HepG2 (cell line): ENCODE results near the gene MIF4GD. TPM values are rescaled to one million over a fixed set of nuclear protein-coding genes. Genes with fewer than 3 reads are reported as not detected.

Source experiments
- CAMTA2 ChIP-seq: sonication (generic); formaldehyde crosslinking; IDR thresholded peaks from 2 replicates; pipeline ENCODE4 v1.4.0; 2020; ENCODE audit warnings: mild to moderate bottlenecking, missing genetic modification reagents, borderline replicate concordance
- ELF3 ChIP-seq: IDR thresholded peaks from 2 replicates; pipeline ENCODE4 v1.6.1; 2016; ENCODE audit warnings: missing genetic modification reagents, missing compliant biosample characterization
- FLYWCH1 ChIP-seq: sonication (generic); formaldehyde crosslinking; IDR thresholded peaks from 2 replicates; pipeline ENCODE4 v1.8.1; 2023; ENCODE audit warnings: mild to moderate bottlenecking, missing genetic modification reagents
- ISL2 ChIP-seq: sonication (generic); formaldehyde crosslinking; IDR thresholded peaks from 2 replicates; pipeline ENCODE4 v1.5.0; 2020; ENCODE audit warnings: missing genetic modification reagents
- KLF13 ChIP-seq: sonication (generic); formaldehyde crosslinking; IDR thresholded peaks from 2 replicates; pipeline ENCODE4 v1.4.0; 2020; ENCODE audit warnings: mild to moderate bottlenecking, missing genetic modification reagents
- NPAS2 ChIP-seq: sonication (generic); formaldehyde crosslinking; IDR thresholded peaks from 2 replicates; pipeline ENCODE4 v1.8.0; 2022; ENCODE audit warnings: mild to moderate bottlenecking, missing genetic modification reagents, borderline replicate concordance
- RARA ChIP-seq: IDR thresholded peaks from 2 replicates; pipeline ENCODE4 v1.6.1; 2016; ENCODE audit warnings: missing genetic modification reagents, missing compliant biosample characterization
- RFX5 ChIP-seq: IDR thresholded peaks from 2 replicates; pipeline ENCODE4 v1.6.1; 2011; ENCODE audit warnings: low read depth, low read length, improper control_type of control experiment
- SAFB2 ChIP-seq: sonication (generic); formaldehyde crosslinking; IDR thresholded peaks from 2 replicates; pipeline ENCODE4 v1.5.1; 2020; ENCODE audit warnings: missing genetic modification reagents, low read depth, mild to moderate bottlenecking, borderline replicate concordance
- SMC3 ChIP-seq: IDR thresholded peaks from 2 replicates; pipeline ENCODE4 v1.6.1; 2011; ENCODE audit warnings: low read length, improper control_type of control experiment
- SMYD3 ChIP-seq: sonication (generic); formaldehyde crosslinking; IDR thresholded peaks from 2 replicates; pipeline ENCODE4 v1.8.1; 2023; ENCODE audit warnings: mild to moderate bottlenecking, missing genetic modification reagents
- U2AF2 ChIP-seq: fragments of 200-400 bp; formaldehyde crosslinking; IDR thresholded peaks from 2 replicates; pipeline ENCODE4 v1.6.1; 2017; ENCODE audit warnings: low read depth, mild to moderate bottlenecking, low read length
- ZBTB38 ChIP-seq: sonication (generic); formaldehyde crosslinking; IDR thresholded peaks from 2 replicates; pipeline ENCODE4 v1.5.1; 2020; ENCODE audit warnings: mild to moderate bottlenecking, missing genetic modification reagents
- ZC3H13 ChIP-seq: sonication (generic); formaldehyde crosslinking; IDR thresholded peaks from 2 replicates; pipeline ENCODE4 v1.8.1; 2023; ENCODE audit warnings: mild to moderate bottlenecking, missing genetic modification reagents, moderate library complexity
- ZNF207 ChIP-seq: fragments of 450-650 bp; IDR thresholded peaks from 2 replicates; pipeline ENCODE4 v1.6.1; 2016; ENCODE audit warnings: antibody characterized with exemption, borderline replicate concordance
- ZNF496 ChIP-seq: sonication (generic); formaldehyde crosslinking; IDR thresholded peaks from 2 replicates; pipeline ENCODE4 v1.8.1; 2023; ENCODE audit warnings: mild to moderate bottlenecking, moderate library complexity, missing genetic modification reagents; ENCODE audit not compliant: insufficient replicate concordance
- ZNF556 ChIP-seq: sonication (generic); formaldehyde crosslinking; IDR thresholded peaks from 2 replicates; pipeline ENCODE4 v1.4.0; 2020; ENCODE audit warnings: mild to moderate bottlenecking, missing genetic modification reagents, borderline replicate concordance
- ZNF652 ChIP-seq: IDR thresholded peaks from 2 replicates; pipeline ENCODE4 v1.6.1; 2016; ENCODE audit warnings: low read depth, borderline replicate concordance
- ZNF788 ChIP-seq: sonication (generic); formaldehyde crosslinking; IDR thresholded peaks from 2 replicates; pipeline ENCODE4 v1.5.0; 2020; ENCODE audit warnings: mild to moderate bottlenecking, missing genetic modification reagents, borderline replicate concordance
- ZNF790 ChIP-seq: sonication (generic); formaldehyde crosslinking; IDR thresholded peaks from 2 replicates; pipeline ENCODE4 v1.8.0; 2022; ENCODE audit warnings: missing genetic modification reagents, mild to moderate bottlenecking, borderline replicate concordance
- ZNF878 ChIP-seq: sonication (generic); formaldehyde crosslinking; IDR thresholded peaks from 2 replicates; pipeline ENCODE4 v1.8.1; 2023; ENCODE audit warnings: mild to moderate bottlenecking, missing genetic modification reagents, moderate library complexity
- polyA plus RNA-seq, 8 experiments: library from polyadenylated mRNA; depleted of rRNA in 3 of 8; stranded (reverse) in 7 of 8; unstranded in 1 of 8; fragments of >200 nt; fragmentation: Illumina TruSeq in 4 of 8; extraction: Trizol in 4 of 8; gene quantifications; 2 replicates each; pipeline versions ENCODE4 v1.2.1 to v1.2.3, GENCODE V29; 2011 to 2016; ENCODE audit warnings: low read depth in 4 of 8, missing spikeins in 1 of 8, mixed read lengths in 1 of 8; ENCODE audit not compliant: insufficient read depth in 1 of 8
- total RNA-seq, 5 experiments: library from RNA; depleted of rRNA; stranded (reverse); fragments of >200 nt; fragmentation: Illumina TruSeq; extraction: Trizol; gene quantifications; 2 replicates each; pipeline ENCODE4 v1.2.3, GENCODE V29; 2016; ENCODE audit warnings: low read depth in 1 of 5
- TF ChIP-seq, protein P1 (sequence below): IDR thresholded peaks from 2 replicates; pipeline ENCODE4 v1.6.1; 2018; ENCODE audit warnings: missing genetic modification reagents, mild to moderate bottlenecking, missing compliant biosample characterization
- TF ChIP-seq, protein P2 (sequence below): sonication (generic); formaldehyde crosslinking; IDR thresholded peaks from 2 replicates; pipeline ENCODE4 v1.8.1; 2023; ENCODE audit warnings: missing genetic modification reagents, mild to moderate bottlenecking, borderline replicate concordance
- TF ChIP-seq, protein P3 (sequence below): sonication (generic); formaldehyde crosslinking; IDR thresholded peaks from 2 replicates; pipeline ENCODE4 v1.5.0; 2020; ENCODE audit warnings: missing genetic modification reagents
- TF ChIP-seq, protein P4 (sequence below): sonication (generic); formaldehyde crosslinking; IDR thresholded peaks from 2 replicates; pipeline ENCODE4 v1.5.0; 2020; ENCODE audit warnings: mild to moderate bottlenecking, missing genetic modification reagents

The MIF4GD gene
- total and polyA plus RNA-seq, 2 of the 13 experiments (the other 11 are each of a cell fraction or from before 2014, with no cell fraction given), result 14.0 to 28.0 TPM

DNA sequence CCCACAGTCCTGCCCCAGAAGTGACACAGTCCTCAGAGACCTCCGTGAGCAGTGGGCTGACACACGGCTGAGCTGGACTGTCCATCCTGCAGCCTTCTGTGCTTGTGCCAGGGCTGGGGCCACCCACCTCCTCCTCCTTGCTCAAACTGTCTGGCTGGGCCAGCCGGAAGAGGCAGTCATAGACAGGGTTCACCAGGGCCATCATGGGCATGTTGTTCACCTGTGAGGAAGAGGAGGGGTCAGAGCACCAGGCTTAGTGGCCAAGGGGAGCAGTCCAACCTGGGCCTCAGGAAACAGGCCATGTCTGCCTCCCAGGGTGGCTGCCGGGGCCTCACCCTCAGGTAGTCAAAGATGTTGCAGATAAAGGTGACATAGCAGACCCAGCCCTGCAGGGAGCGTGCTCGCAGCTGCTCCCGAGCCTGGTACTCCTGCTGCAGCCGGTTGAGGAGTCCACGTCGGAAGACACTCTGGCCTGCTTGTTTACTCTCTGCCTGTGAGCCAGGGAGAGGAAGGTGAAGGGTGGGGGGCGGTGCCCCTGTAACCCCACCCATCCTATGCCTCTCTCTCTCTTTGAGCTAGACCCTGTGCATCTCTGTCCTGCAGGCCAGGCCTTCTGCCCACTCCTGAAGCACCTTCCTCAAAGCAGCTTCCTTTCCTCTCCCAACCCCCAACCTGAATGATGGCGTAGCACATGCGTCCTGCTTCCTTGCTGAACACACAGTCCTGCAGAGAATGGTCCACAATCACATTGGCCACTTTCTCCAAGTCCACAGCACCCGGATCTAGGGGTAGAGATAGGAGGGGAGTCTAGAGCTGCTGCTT lies 3.4 kb downstream of the MIF4GD start (continued):
- no peak for TF ChIP-seq U2AF2
- no peak for TF ChIP-seq NPAS2 (CRISPR knock-in tag)
- TF ChIP-seq SMC3, result peak; percentile 36
- TF ChIP-seq ELF3 (CRISPR knock-in tag), result peak; percentile 72
- no peak for TF ChIP-seq RFX5
- TF ChIP-seq ZBTB38 (CRISPR knock-in tag), result 0 out of 2 replicates have a peak, but pooled peaks have one; percentile 75
- no peak for TF ChIP-seq ZNF496 (CRISPR knock-in tag)
- peak; percentile 63; the same call in 1 of the 2 replicates for TF ChIP-seq ZNF788 (CRISPR knock-in tag)
- TF ChIP-seq RARA (CRISPR knock-in tag), result peak; percentile 54; the same call in 1 of the 2 replicates
- no peak for TF ChIP-seq ZNF878 (CRISPR knock-in tag)
- peak; percentile 87 for TF ChIP-seq ZC3H13 (CRISPR knock-in tag)
- TF ChIP-seq ZNF556 (CRISPR knock-in tag), result peak; percentile 98
- TF ChIP-seq CAMTA2, result no peak
- TF ChIP-seq, protein P1, sequence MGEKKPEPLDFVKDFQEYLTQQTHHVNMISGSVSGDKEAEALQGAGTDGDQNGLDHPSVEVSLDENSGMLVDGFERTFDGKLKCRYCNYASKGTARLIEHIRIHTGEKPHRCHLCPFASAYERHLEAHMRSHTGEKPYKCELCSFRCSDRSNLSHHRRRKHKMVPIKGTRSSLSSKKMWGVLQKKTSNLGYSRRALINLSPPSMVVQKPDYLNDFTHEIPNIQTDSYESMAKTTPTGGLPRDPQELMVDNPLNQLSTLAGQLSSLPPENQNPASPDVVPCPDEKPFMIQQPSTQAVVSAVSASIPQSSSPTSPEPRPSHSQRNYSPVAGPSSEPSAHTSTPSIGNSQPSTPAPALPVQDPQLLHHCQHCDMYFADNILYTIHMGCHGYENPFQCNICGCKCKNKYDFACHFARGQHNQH (CRISPR knock-in tag), result peak; percentile 81
- TF ChIP-seq, protein P2, sequence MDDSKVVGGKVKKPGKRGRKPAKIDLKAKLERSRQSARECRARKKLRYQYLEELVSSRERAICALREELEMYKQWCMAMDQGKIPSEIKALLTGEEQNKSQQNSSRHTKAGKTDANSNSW (CRISPR knock-in tag), result no peak
- TF ChIP-seq ZNF207, result no peak
- no peak for TF ChIP-seq SMYD3
- TF ChIP-seq KLF13 (CRISPR knock-in tag), result 0 out of 2 replicates have a peak, but pooled peaks have one; percentile 37
- TF ChIP-seq SAFB2 (CRISPR knock-in tag), result peak; percentile 69
- TF ChIP-seq, protein P3, sequence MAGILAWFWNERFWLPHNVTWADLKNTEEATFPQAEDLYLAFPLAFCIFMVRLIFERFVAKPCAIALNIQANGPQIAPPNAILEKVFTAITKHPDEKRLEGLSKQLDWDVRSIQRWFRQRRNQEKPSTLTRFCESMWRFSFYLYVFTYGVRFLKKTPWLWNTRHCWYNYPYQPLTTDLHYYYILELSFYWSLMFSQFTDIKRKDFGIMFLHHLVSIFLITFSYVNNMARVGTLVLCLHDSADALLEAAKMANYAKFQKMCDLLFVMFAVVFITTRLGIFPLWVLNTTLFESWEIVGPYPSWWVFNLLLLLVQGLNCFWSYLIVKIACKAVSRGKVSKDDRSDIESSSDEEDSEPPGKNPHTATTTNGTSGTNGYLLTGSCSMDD (CRISPR knock-in tag), result no peak
- TF ChIP-seq ISL2, result no peak
- peak; percentile 85 for TF ChIP-seq ZNF652 (CRISPR knock-in tag)
- TF ChIP-seq ZNF790 (CRISPR knock-in tag), result no peak
- no peak for TF ChIP-seq FLYWCH1
- TF ChIP-seq, protein P4, sequence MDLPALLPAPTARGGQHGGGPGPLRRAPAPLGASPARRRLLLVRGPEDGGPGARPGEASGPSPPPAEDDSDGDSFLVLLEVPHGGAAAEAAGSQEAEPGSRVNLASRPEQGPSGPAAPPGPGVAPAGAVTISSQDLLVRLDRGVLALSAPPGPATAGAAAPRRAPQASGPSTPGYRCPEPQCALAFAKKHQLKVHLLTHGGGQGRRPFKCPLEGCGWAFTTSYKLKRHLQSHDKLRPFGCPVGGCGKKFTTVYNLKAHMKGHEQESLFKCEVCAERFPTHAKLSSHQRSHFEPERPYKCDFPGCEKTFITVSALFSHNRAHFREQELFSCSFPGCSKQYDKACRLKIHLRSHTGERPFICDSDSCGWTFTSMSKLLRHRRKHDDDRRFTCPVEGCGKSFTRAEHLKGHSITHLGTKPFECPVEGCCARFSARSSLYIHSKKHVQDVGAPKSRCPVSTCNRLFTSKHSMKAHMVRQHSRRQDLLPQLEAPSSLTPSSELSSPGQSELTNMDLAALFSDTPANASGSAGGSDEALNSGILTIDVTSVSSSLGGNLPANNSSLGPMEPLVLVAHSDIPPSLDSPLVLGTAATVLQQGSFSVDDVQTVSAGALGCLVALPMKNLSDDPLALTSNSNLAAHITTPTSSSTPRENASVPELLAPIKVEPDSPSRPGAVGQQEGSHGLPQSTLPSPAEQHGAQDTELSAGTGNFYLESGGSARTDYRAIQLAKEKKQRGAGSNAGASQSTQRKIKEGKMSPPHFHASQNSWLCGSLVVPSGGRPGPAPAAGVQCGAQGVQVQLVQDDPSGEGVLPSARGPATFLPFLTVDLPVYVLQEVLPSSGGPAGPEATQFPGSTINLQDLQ (CRISPR knock-in tag), result no peak
